PC-3 (cell line): ENCODE measurements around the gene CEACAM18. TPM values are rescaled to one million over a fixed set of nuclear protein-coding genes. Genes with fewer than 3 reads are reported as not detected.

Source experiments
- ATAC-seq: fragments of 200-7000 bp; cut with Tn5 transposase; 2 replicates; pipeline ENCODE4 v1.9.1; 2020; ENCODE audit warnings: mild to moderate bottlenecking, moderate library complexity
- BruUV-seq: library from RNA; stranded (reverse); fragments of 400-500 nt; replicated peaks from 2 replicates; lab custom pipeline; 2021; lab: Mats Ljungman, UMichigan
- CTCF ChIA-PET: fragments of 300-600 bp; sonication (Branson Sonifier 250); formaldehyde crosslinking; loops from one replicate; lab custom pipeline; 2022; ENCODE audit warnings: antibody characterized with exemption; lab: Charles Lee
- POLR2A ChIA-PET: fragments of 300-600 bp; sonication (Branson Sonifier 250); formaldehyde crosslinking; loops from one replicate; lab custom pipeline; 2022; ENCODE audit warnings: antibody characterized with exemption; ENCODE audit not compliant: unreplicated experiment; lab: Charles Lee
- DNase-seq: peaks from one replicate; pipeline ENCODE4 v3.0.0-alpha.2; 2015
- H2AFZ ChIP-seq: fragments of 300-600 bp; sonication (generic); 2 replicates; pipeline ENCODE4 v1.6.0; 2016; ENCODE audit warnings: antibody characterized with exemption, low read length
- H3F3A ChIP-seq: fragments of 300-600 bp; sonication (generic); one replicate; pipeline ENCODE4 v1.6.0; 2017; ENCODE audit warnings: antibody characterized with exemption, low read length, control low read depth, mild to moderate bottlenecking; ENCODE audit not compliant: unreplicated experiment
- H3K27ac ChIP-seq: fragments of 300-600 bp; sonication (generic); 2 replicates; pipeline ENCODE4 v1.5.1; 2016; ENCODE audit warnings: mild to moderate bottlenecking, low read length
- H3K27me3 ChIP-seq: fragments of 300-600 bp; sonication (generic); 2 replicates; pipeline ENCODE4 v1.6.1; 2016; ENCODE audit warnings: low read length, mixed read lengths
- H3K36me3 ChIP-seq: fragments of 300-600 bp; sonication (generic); 2 replicates; pipeline ENCODE4 v1.6.1; 2016; ENCODE audit warnings: low read depth, mixed run types, low read length, mixed read lengths
- H3K4me1 ChIP-seq: fragments of 300-600 bp; sonication (generic); 2 replicates; pipeline ENCODE4 v1.5.1; 2016; ENCODE audit warnings: low read length; ENCODE audit not compliant: insufficient read depth
- H3K4me2 ChIP-seq: fragments of 300-600 bp; sonication (generic); 2 replicates; pipeline ENCODE4 v1.6.0; 2016; ENCODE audit warnings: low read length
- H3K4me3 ChIP-seq: fragments of 300-600 bp; sonication (generic); 2 replicates; pipeline ENCODE4 v1.5.1; 2016; ENCODE audit warnings: mild to moderate bottlenecking, low read length, mixed read lengths
- H3K79me2 ChIP-seq: fragments of 300-600 bp; sonication (generic); 2 replicates; pipeline ENCODE4 v1.6.1; 2017; ENCODE audit warnings: low read length, mixed read lengths
- H3K9ac ChIP-seq: fragments of 300-600 bp; sonication (generic); 2 replicates; pipeline ENCODE4 v1.6.0; 2016; ENCODE audit warnings: mild to moderate bottlenecking, low read length
- H3K9me2 ChIP-seq: fragments of 300-600 bp; sonication (generic); replicated peaks from 2 replicates; pipeline ENCODE4 v1.6.1; 2016; ENCODE audit warnings: mixed run types, low read length, mixed read lengths
- H3K9me3 ChIP-seq: fragments of 300-600 bp; sonication (generic); 2 replicates; pipeline ENCODE4 v1.6.1; 2016; ENCODE audit warnings: low read length, mixed read lengths
- H4K20me1 ChIP-seq: fragments of 300-600 bp; sonication (generic); 2 replicates; pipeline ENCODE4 v1.6.1; 2016; ENCODE audit warnings: low read length, mixed read lengths
- CTCF ChIP-seq: fragments of 300-600 bp; sonication (generic); conservative IDR thresholded peaks from 2 replicates; pipeline ENCODE4 v1.5.1; 2017; ENCODE audit warnings: antibody characterized with exemption, low read depth, mild to moderate bottlenecking, low read length
- EZH2 ChIP-seq: fragments of 300-600 bp; sonication (generic); IDR thresholded peaks from one replicate; pipeline ENCODE4 v1.6.1; 2017; ENCODE audit warnings: antibody characterized with exemption, mild to moderate bottlenecking, low read length; ENCODE audit not compliant: unreplicated experiment
- EZH2phosphoT487 ChIP-seq: fragments of 300-600 bp; sonication (generic); IDR thresholded peaks from 2 replicates; pipeline ENCODE4 v1.6.1; 2018; ENCODE audit warnings: mild to moderate bottlenecking, antibody characterized with exemption, low read length, borderline replicate concordance
- intact Hi-C: fragments of 100-400 bp; cut with micrococcal nuclease; formaldehyde crosslinking; loops from 2 replicates; pipeline ENCODE4 v1.9.0; 2023
- total RNA-seq: library from RNA; depleted of rRNA; stranded (reverse); fragments of >200 nt; gene quantifications from 2 replicates; pipeline ENCODE4 v1.2.3, GENCODE V29; 2014

The CEACAM18 gene
- total RNA-seq, 1 experiment from 2014 or later = not detected

- Histone ChIP-seq H3K36me3 (no peaks in the 10 kb centered on the region), H2AFZ (no peak overlapping the region), H3K79me2 (no peaks in the 10 kb centered on the region), H3K9ac (no peak overlapping the region), H3K27me3 (peaks cover 43% of the 10 kb centered on the region), H3K4me1 (no peaks in the 10 kb centered on the region), H3F3A (no peaks in the 10 kb centered on the region), H3K27ac (no peak overlapping the region), H4K20me1 (no peaks in the 10 kb centered on the region), H3K4me3 (no peak overlapping the region), H3K9me2 (no peaks in the 10 kb centered on the region), H3K9me3 (no peaks in the 10 kb centered on the region), H3K4me2 (no peak overlapping the region)
- TF ChIP-seq CTCF (no peak), EZH2phosphoT487 (no peak), EZH2 (no peak)
- CTCF ChIA-PET = no interaction called here
- ATAC-seq = no peak
- no peak for DNase-seq
- BruUV-seq = no TSS peak
- intact Hi-C loops = no loop called here
- POLR2A ChIA-PET = no interaction called here
Observed at GRCh38 chr19:51507192-51507591, 28.9 kb downstream of the CEACAM18 start.

- H3K27me3 ChIP-seq = peaks cover 43% of the 10 kb centered on the region
- no peaks in the 10 kb centered on the region for H3K36me3 ChIP-seq
- H2AFZ ChIP-seq = no peak overlapping the region
- ChIA-PET POLR2A (no interaction called here), CTCF (no interaction called here)
- ATAC-seq (no peak), DNase-seq (no peak)
- intact Hi-C loops = no loop called here
- no peaks in the 10 kb centered on the region for H3F3A ChIP-seq
- TF ChIP-seq EZH2 (no peak), EZH2phosphoT487 (no peak), CTCF (no peak)
- H3K9me3 ChIP-seq = no peaks in the 10 kb centered on the region
- H3K79me2 ChIP-seq = no peaks in the 10 kb centered on the region
- H3K27ac ChIP-seq = no peak overlapping the region
- no TSS peak for BruUV-seq
- no peak overlapping the region for H3K9ac ChIP-seq
- no peaks in the 10 kb centered on the region for H4K20me1 ChIP-seq
- no peaks in the 10 kb centered on the region for H3K9me2 ChIP-seq
- no peak overlapping the region for H3K4me2 ChIP-seq
- no peak overlapping the region for H3K4me3 ChIP-seq
- no peaks in the 10 kb centered on the region for H3K4me1 ChIP-seq
Observed at GRCh38 chr19:51507640-51508058, 29.3 kb downstream of the CEACAM18 start.

- H2AFZ ChIP-seq = no peak overlapping the region
- intact Hi-C loops = no loop called here
- no peaks in the 10 kb centered on the region for H3K36me3 ChIP-seq
- H3K79me2 ChIP-seq = no peaks in the 10 kb centered on the region
- BruUV-seq = no TSS peak
- no peaks in the 10 kb centered on the region for H3K4me1 ChIP-seq
- H3K9me2 ChIP-seq = no peaks in the 10 kb centered on the region
- H4K20me1 ChIP-seq = no peaks in the 10 kb centered on the region
- no peak for DNase-seq
- no peak overlapping the region for H3K27ac ChIP-seq
- H3K27me3 ChIP-seq = peaks cover 44% of the 10 kb centered on the region
- TF ChIP-seq CTCF (no peak), EZH2phosphoT487 (no peak), EZH2 (no peak)
- no peaks in the 10 kb centered on the region for H3K9me3 ChIP-seq
- no peak overlapping the region for H3K9ac ChIP-seq
- no peak for ATAC-seq
- no peak overlapping the region for H3K4me2 ChIP-seq
- ChIA-PET CTCF (no interaction called here), POLR2A (no interaction called here)
- no peaks in the 10 kb centered on the region for H3F3A ChIP-seq
- no peak overlapping the region for H3K4me3 ChIP-seq
Observed at GRCh38 chr19:51508059-51508733, 29.9 kb downstream of the CEACAM18 start.
